ENCODE measurements around the gene TMTC1. TPM values are rescaled to one million over a fixed set of nuclear protein-coding genes. Genes with fewer than 3 reads are reported as not detected.

TMTC1 gene
- polyA plus RNA-seq, 1 donor (not counting 4 experiments of a cell fraction or from before 2014, with no cell fraction given), result 3.7 TPM

GRCh38 chr12:29530436-29530835 lies 253.3 kb downstream of the TMTC1 start:
- TF ChIP-seq CTCF (optimal IDR thresholded peaks at IDR 0.05 in 1 of 3, IDR thresholded peaks at IDR 0.05 in 1 of 3, conservative IDR thresholded peaks at IDR 0.05 in 1 of 3; ENCODE audit: extremely low read depth in 1 of 3, insufficient read depth in 2 of 3, low read length in 3 of 3), result no peak
- no peak for TF ChIP-seq EZH2 (IDR thresholded peaks at IDR 0.05; ENCODE audit: low read length)
- Histone ChIP-seq H2AFZ (ENCODE audit: control insufficient read depth, low read length) (no peak overlapping the region), H3K9me3 (ENCODE audit: control insufficient read depth, low read depth, low read length) (no peaks in the 10 kb centered on the region), H3K36me3 (ENCODE audit: control insufficient read depth in 2 of 2, extremely low read depth in 1 of 2, insufficient read depth in 2 of 2, low read length in 2 of 2) (no peaks in the 10 kb centered on the region), H4K20me1 (ENCODE audit: control insufficient read depth, extremely low read depth, insufficient read depth, low read length) (no peaks in the 10 kb centered on the region), H3K4me2 (ENCODE audit: control insufficient read depth, extremely low read depth, insufficient read depth, low read depth, low read length) (no peak overlapping the region), H3K4me1 (ENCODE audit: control insufficient read depth, extremely low read depth, insufficient read depth, low read length) (no peaks in the 10 kb centered on the region), H3K79me2 (ENCODE audit: control insufficient read depth, insufficient read depth, low read length) (no peaks in the 10 kb centered on the region), H3K27me3 (ENCODE audit: control insufficient read depth, extremely low read depth, insufficient read depth, low read length) (no peaks in the 10 kb centered on the region), H3K9me1 (ENCODE audit: control insufficient read depth, extremely low read depth, insufficient read depth, low read length) (no peaks in the 10 kb centered on the region), H3K4me3 (ENCODE audit: control insufficient read depth in 2 of 3, extremely low read depth in 1 of 3, insufficient read depth in 2 of 3, low read depth in 1 of 3, low read length in 3 of 3) (no peak overlapping the region), H3K9ac (ENCODE audit: control insufficient read depth, extremely low read depth, insufficient read depth, low read length) (no peak overlapping the region), H3K27ac (ENCODE audit: control insufficient read depth, insufficient read depth, low read length) (no peak overlapping the region)
- no peak for FAIRE-seq
- DNase-seq (ENCODE audit: low read depth, low spot score), result no peak
- dilution Hi-C loops (cut with MboI; ENCODE audit: extremely low pct_ligation_motif_present, low sequenced_read_pairs), result no loop called here

- no peaks in the 10 kb centered on the region for H3K9me3 ChIP-seq (ENCODE audit: control insufficient read depth, low read depth, low read length)
- DNase-seq (ENCODE audit: low read depth, low spot score) (no peak), FAIRE-seq (no peak)
- no peak overlapping the region for H3K27ac ChIP-seq (ENCODE audit: control insufficient read depth, insufficient read depth, low read length)
- dilution Hi-C loops (cut with MboI; ENCODE audit: extremely low pct_ligation_motif_present, low sequenced_read_pairs), result no loop called here
- H3K4me3 ChIP-seq (ENCODE audit: control insufficient read depth in 2 of 3, extremely low read depth in 1 of 3, insufficient read depth in 2 of 3, low read depth in 1 of 3, low read length in 3 of 3), result no peak overlapping the region
- no peaks in the 10 kb centered on the region for H4K20me1 ChIP-seq (ENCODE audit: control insufficient read depth, extremely low read depth, insufficient read depth, low read length)
- H3K27me3 ChIP-seq (ENCODE audit: control insufficient read depth, extremely low read depth, insufficient read depth, low read length), result no peaks in the 10 kb centered on the region
- H3K36me3 ChIP-seq (ENCODE audit: control insufficient read depth in 2 of 2, extremely low read depth in 1 of 2, insufficient read depth in 2 of 2, low read length in 2 of 2), result no peaks in the 10 kb centered on the region
- H3K4me2 ChIP-seq (ENCODE audit: control insufficient read depth, extremely low read depth, insufficient read depth, low read depth, low read length), result no peak overlapping the region
- H2AFZ ChIP-seq (ENCODE audit: control insufficient read depth, low read length), result no peak overlapping the region
- TF ChIP-seq CTCF (optimal IDR thresholded peaks at IDR 0.05 in 1 of 3, IDR thresholded peaks at IDR 0.05 in 1 of 3, conservative IDR thresholded peaks at IDR 0.05 in 1 of 3; ENCODE audit: extremely low read depth in 1 of 3, insufficient read depth in 2 of 3, low read length in 3 of 3) (no peak), EZH2 (IDR thresholded peaks at IDR 0.05; ENCODE audit: low read length) (no peak)
- no peak overlapping the region for H3K9ac ChIP-seq (ENCODE audit: control insufficient read depth, extremely low read depth, insufficient read depth, low read length)
- no peaks in the 10 kb centered on the region for H3K79me2 ChIP-seq (ENCODE audit: control insufficient read depth, insufficient read depth, low read length)
- H3K4me1 ChIP-seq (ENCODE audit: control insufficient read depth, extremely low read depth, insufficient read depth, low read length), result no peaks in the 10 kb centered on the region
- no peaks in the 10 kb centered on the region for H3K9me1 ChIP-seq (ENCODE audit: control insufficient read depth, extremely low read depth, insufficient read depth, low read length)
Observed at GRCh38 chr12:29528161-29528560, 255.6 kb downstream of the TMTC1 start.
